ENCODE data around the gene TRIM9.

- TF ChIP-seq CTCF (IDR thresholded peaks at IDR 0.05; ENCODE audit: low read depth, low read length) (no peak), EZH2phosphoT487 (IDR thresholded peaks at IDR 0.05; ENCODE audit: low read depth) (no peak)
Observed at GRCh38 chr14:50948205-50948604, 146.7 kb downstream of the TRIM9 start.

Measured in OCI-LY3 (cell line).